ENCODE data around the gene KIF16B. TPM values are rescaled to one million over a fixed set of nuclear protein-coding genes. Genes with fewer than 3 reads are reported as not detected.

The KIF16B gene
- total and polyA plus RNA-seq, 9 of the 15 experiments (the other 6 are each of a cell fraction or from before 2014, with no cell fraction given), result 1.00 to 10.6 (median 8.5) TPM

DNA sequence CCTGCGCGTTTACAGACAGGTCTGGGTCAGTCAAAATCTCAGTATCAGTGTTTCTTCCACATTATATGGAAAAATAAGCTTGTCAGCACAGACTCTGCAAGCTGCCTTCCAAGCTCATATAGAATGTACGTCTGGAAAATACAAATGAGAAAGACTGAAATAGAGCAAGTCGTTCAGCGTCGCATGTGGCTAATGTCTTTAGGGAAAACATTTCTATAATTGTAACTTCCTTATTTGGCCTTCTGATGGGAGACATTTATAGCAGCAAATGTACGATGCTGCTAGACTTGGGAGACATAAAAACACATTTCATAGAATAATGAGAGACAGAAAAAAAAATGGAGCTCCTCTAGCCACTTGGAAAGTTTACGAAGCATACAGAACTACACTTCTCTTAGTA, 122.2 kb downstream of the KIF16B start:
- no peak overlapping the region for H3K4me3 ChIP-seq
- H3K27me3 ChIP-seq (ENCODE audit: control insufficient read depth in 2 of 2, insufficient read depth in 2 of 2, low read length in 2 of 2), result no peaks in the 10 kb centered on the region
- H3K9me3 ChIP-seq (replicated peaks; ENCODE audit: control insufficient read depth, insufficient read depth, low read depth, low read length), result no peaks in the 10 kb centered on the region
- no peak overlapping the region for H3K4me2 ChIP-seq (ENCODE audit: insufficient read depth, low read length)
- H4K20me1 ChIP-seq (replicated peaks; ENCODE audit: control insufficient read depth, insufficient read depth, low read length), result no peaks in the 10 kb centered on the region
- ChIA-PET POLR2A (no interaction called here), CTCF (ENCODE audit: low intra/inter-chr PET ratio) (no interaction called here)
- 78% methylated on average over 7 of the region's 8 CpGs for WGBS (ENCODE audit: insufficient coverage, low coverage, missing lambda C conversion rate)
- DNase-seq (ENCODE audit: extremely low read depth in 1 of 4, low spot score in 3 of 4), result no peak
- H2AFZ ChIP-seq (ENCODE audit: low read depth, low read length), result no peak overlapping the region
- TF ChIP-seq SIX5 (IDR thresholded peaks at IDR 0.05; ENCODE audit: borderline replicate concordance in 1 of 2, insufficient read depth in 1 of 2, low read depth in 1 of 2, low read length in 2 of 2), result no peak
- TF ChIP-seq MCM3 (IDR thresholded peaks at IDR 0.05), result no peak
- no peak for TF ChIP-seq SMAD3 (CRISPR knock-in tag; conservative IDR thresholded peaks at IDR 0.05)
- TF ChIP-seq ERF (CRISPR knock-in tag; IDR thresholded peaks at IDR 0.05), result no peak
- TF ChIP-seq EHMT2 (IDR thresholded peaks at IDR 0.05), result no peak
- TF ChIP-seq YY1 (IDR thresholded peaks at IDR 0.05; ENCODE audit: borderline replicate concordance in 1 of 3, control insufficient read depth in 1 of 3, extremely low read depth in 1 of 3, insufficient read depth in 3 of 3, insufficient read length in 1 of 3, insufficient replicate concordance in 2 of 3, low read depth in 1 of 3, low read length in 2 of 3), result no peak
- no peak for TF ChIP-seq BRD4 (IDR thresholded peaks at IDR 0.05)
- TF ChIP-seq, protein P1, sequence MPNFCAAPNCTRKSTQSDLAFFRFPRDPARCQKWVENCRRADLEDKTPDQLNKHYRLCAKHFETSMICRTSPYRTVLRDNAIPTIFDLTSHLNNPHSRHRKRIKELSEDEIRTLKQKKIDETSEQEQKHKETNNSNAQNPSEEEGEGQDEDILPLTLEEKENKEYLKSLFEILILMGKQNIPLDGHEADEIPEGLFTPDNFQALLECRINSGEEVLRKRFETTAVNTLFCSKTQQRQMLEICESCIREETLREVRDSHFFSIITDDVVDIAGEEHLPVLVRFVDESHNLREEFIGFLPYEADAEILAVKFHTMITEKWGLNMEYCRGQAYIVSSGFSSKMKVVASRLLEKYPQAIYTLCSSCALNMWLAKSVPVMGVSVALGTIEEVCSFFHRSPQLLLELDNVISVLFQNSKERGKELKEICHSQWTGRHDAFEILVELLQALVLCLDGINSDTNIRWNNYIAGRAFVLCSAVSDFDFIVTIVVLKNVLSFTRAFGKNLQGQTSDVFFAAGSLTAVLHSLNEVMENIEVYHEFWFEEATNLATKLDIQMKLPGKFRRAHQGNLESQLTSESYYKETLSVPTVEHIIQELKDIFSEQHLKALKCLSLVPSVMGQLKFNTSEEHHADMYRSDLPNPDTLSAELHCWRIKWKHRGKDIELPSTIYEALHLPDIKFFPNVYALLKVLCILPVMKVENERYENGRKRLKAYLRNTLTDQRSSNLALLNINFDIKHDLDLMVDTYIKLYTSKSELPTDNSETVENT (CRISPR knock-in tag; IDR thresholded peaks at IDR 0.05), result no peak
- TF ChIP-seq TAL1 (IDR thresholded peaks at IDR 0.05), result no peak
- TF ChIP-seq, protein P2, sequence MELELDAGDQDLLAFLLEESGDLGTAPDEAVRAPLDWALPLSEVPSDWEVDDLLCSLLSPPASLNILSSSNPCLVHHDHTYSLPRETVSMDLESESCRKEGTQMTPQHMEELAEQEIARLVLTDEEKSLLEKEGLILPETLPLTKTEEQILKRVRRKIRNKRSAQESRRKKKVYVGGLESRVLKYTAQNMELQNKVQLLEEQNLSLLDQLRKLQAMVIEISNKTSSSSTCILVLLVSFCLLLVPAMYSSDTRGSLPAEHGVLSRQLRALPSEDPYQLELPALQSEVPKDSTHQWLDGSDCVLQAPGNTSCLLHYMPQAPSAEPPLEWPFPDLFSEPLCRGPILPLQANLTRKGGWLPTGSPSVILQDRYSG (tag; conservative IDR thresholded peaks at IDR 0.05; ENCODE audit: low read depth), result no peak
- TF ChIP-seq, protein P3, sequence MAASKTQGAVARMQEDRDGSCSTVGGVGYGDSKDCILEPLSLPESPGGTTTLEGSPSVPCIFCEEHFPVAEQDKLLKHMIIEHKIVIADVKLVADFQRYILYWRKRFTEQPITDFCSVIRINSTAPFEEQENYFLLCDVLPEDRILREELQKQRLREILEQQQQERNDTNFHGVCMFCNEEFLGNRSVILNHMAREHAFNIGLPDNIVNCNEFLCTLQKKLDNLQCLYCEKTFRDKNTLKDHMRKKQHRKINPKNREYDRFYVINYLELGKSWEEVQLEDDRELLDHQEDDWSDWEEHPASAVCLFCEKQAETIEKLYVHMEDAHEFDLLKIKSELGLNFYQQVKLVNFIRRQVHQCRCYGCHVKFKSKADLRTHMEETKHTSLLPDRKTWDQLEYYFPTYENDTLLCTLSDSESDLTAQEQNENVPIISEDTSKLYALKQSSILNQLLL (CRISPR knock-in tag; IDR thresholded peaks at IDR 0.05; ENCODE audit: borderline replicate concordance), result no peak
- no peak for TF ChIP-seq POLR3A (IDR thresholded peaks at IDR 0.05; ENCODE audit: borderline replicate concordance, extremely low read depth, insufficient read depth, insufficient read length)
- TF ChIP-seq ZNF311 (CRISPR knock-in tag; IDR thresholded peaks at IDR 0.05), result no peak
- no peak for TF ChIP-seq ZNF589 (CRISPR knock-in tag; IDR thresholded peaks at IDR 0.05; ENCODE audit: low read depth)
- no peak for TF ChIP-seq POLR2B (IDR thresholded peaks at IDR 0.05; ENCODE audit: low read depth, partially characterized antibody)
- no peak for TF ChIP-seq COPS2 (conservative IDR thresholded peaks at IDR 0.05)
- TF ChIP-seq, protein P4, sequence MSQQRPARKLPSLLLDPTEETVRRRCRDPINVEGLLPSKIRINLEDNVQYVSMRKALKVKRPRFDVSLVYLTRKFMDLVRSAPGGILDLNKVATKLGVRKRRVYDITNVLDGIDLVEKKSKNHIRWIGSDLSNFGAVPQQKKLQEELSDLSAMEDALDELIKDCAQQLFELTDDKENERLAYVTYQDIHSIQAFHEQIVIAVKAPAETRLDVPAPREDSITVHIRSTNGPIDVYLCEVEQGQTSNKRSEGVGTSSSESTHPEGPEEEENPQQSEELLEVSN (IDR thresholded peaks at IDR 0.05; ENCODE audit: borderline replicate concordance in 1 of 2, extremely low read depth in 1 of 2, insufficient read depth in 1 of 2, insufficient read length in 1 of 2, low read depth in 1 of 2, low read length in 1 of 2, poor library complexity in 1 of 2, severe bottlenecking in 1 of 2), result no peak
- no peaks in the 10 kb centered on the region for H3K79me2 ChIP-seq (ENCODE audit: control insufficient read depth, insufficient read depth, low read length)
- no peak overlapping the region for H3K27ac ChIP-seq (ENCODE audit: extremely low read depth, low read depth, low read length)
- H3K9me1 ChIP-seq (ENCODE audit: control insufficient read depth, insufficient read depth, low read length), result no peaks in the 10 kb centered on the region
- no peaks in the 10 kb centered on the region for H3K4me1 ChIP-seq (replicated peaks in 1 of 2; ENCODE audit: control insufficient read depth in 2 of 2, insufficient read depth in 2 of 2, low read length in 2 of 2)
- no peak for ATAC-seq
- no TSS peak for BruUV-seq (replicated peaks)
- FAIRE-seq, result no peak
- in situ Hi-C loops (cut with MboI) (no loop called here), intact Hi-C loops (cut with micrococcal nuclease) (no loop called here)
- H3K9ac ChIP-seq (ENCODE audit: insufficient read depth in 1 of 2, low read depth in 2 of 2, low read length in 2 of 2), result no peak overlapping the region
- no peaks in the 10 kb centered on the region for H3K36me3 ChIP-seq (ENCODE audit: control insufficient read depth, insufficient read depth, low read length)
